GM23338 (cell line): Measurements from ENCODE around the gene FTO. TPM values are rescaled to one million over a fixed set of nuclear protein-coding genes. Genes with fewer than 3 reads are reported as not detected.

Experiments
- ATAC-seq: fragments of 200-7000 bp; cut with Tn5 transposase; 3 replicates; pipeline ENCODE4 v1.9.1; 2020
- DNase-seq: peaks from one replicate; pipeline ENCODE4 v3.0.0-alpha.2; 2015; ENCODE audit warnings: low spot score
- H2AFZ ChIP-seq: fragments of 200-600 bp; sonication (generic); 2 replicates; pipeline ENCODE4 v1.8.0; 2016; ENCODE audit warnings: antibody characterized with exemption, mild to moderate bottlenecking, moderate library complexity
- H3F3A ChIP-seq: fragments of 200-600 bp; sonication (generic); replicated peaks from 2 replicates; pipeline ENCODE4 v1.8.0; 2017; ENCODE audit warnings: antibody characterized with exemption, mixed run types, low read depth
- H3K27ac ChIP-seq: fragments of 200-600 bp; sonication (generic); 2 replicates; pipeline ENCODE4 v1.6.1; 2016; ENCODE audit warnings: low read depth
- H3K27me3 ChIP-seq: fragments of 200-600 bp; sonication (generic); 2 replicates; pipeline ENCODE4 v1.8.0; 2016; ENCODE audit warnings: mild to moderate bottlenecking, mixed run types, moderate library complexity; ENCODE audit not compliant: insufficient read depth
- H3K36me3 ChIP-seq: fragments of 200-600 bp; sonication (generic); 2 replicates; pipeline ENCODE4 v1.8.0; 2016; ENCODE audit warnings: mild to moderate bottlenecking; ENCODE audit not compliant: insufficient read depth
- H3K4me1 ChIP-seq: fragments of 200-600 bp; sonication (generic); 2 replicates; pipeline ENCODE4 v1.8.0; 2016; ENCODE audit warnings: mild to moderate bottlenecking, moderate library complexity; ENCODE audit not compliant: insufficient read depth
- H3K4me2 ChIP-seq: fragments of 200-600 bp; sonication (generic); 2 replicates; pipeline ENCODE4 v1.7.1; 2017; ENCODE audit warnings: mixed run types
- H3K4me3 ChIP-seq: fragments of 200-600 bp; sonication (generic); 2 replicates; pipeline ENCODE4 v1.6.1; 2016; ENCODE audit warnings: mixed run types
- H3K79me2 ChIP-seq: fragments of 200-600 bp; sonication (generic); replicated peaks from 2 replicates; pipeline ENCODE4 v1.8.0; 2017; ENCODE audit warnings: mild to moderate bottlenecking; ENCODE audit not compliant: insufficient read depth
- H3K9me2 ChIP-seq: fragments of 200-600 bp; sonication (generic); 2 replicates; pipeline ENCODE4 v1.8.0; 2017; ENCODE audit not compliant: insufficient read depth
- H4K20me1 ChIP-seq: fragments of 200-600 bp; sonication (generic); replicated peaks from 2 replicates; pipeline ENCODE4 v1.8.0; 2017; ENCODE audit warnings: mild to moderate bottlenecking; ENCODE audit not compliant: insufficient read depth
- H3K27ac Mint-ChIP-seq: 2 replicates; pipeline ENCODE4 v1.8.0; 2020; ENCODE audit warnings: inconsistent platforms, mild to moderate bottlenecking, moderate library complexity, mixed read lengths
- H3K27me3 Mint-ChIP-seq: 3 replicates; pipeline ENCODE4 v1.8.0; 2022; ENCODE audit warnings: low read depth, mild to moderate bottlenecking, moderate library complexity, mixed read lengths, inconsistent platforms; ENCODE audit not compliant: insufficient read depth, poor library complexity
- H3K36me3 Mint-ChIP-seq: 3 replicates; pipeline ENCODE4 v1.8.0; 2021; ENCODE audit warnings: low read depth, mild to moderate bottlenecking, inconsistent platforms, moderate library complexity, mixed read lengths
- H3K4me1 Mint-ChIP-seq: 3 replicates; pipeline ENCODE4 v1.8.0; 2020; ENCODE audit warnings: mild to moderate bottlenecking, inconsistent platforms, mixed read lengths
- H3K4me3 Mint-ChIP-seq: 3 replicates; pipeline ENCODE4 v1.8.0; 2021; ENCODE audit warnings: moderate library complexity, mild to moderate bottlenecking, inconsistent platforms, mixed read lengths
- H3K9me3 Mint-ChIP-seq: 3 replicates; pipeline ENCODE4 v1.8.0; 2020; ENCODE audit warnings: moderate library complexity, mild to moderate bottlenecking, inconsistent platforms, mixed read lengths
- CREB1 ChIP-seq: fragments of 250-450 bp; sonication (Bioruptor Pico); IDR thresholded peaks from 2 replicates; pipeline ENCODE4 v1.5.0; 2020; ENCODE audit warnings: low read depth, mild to moderate bottlenecking, moderate library complexity
- EZH2 ChIP-seq: fragments of 200-600 bp; sonication (generic); IDR thresholded peaks from one replicate; pipeline ENCODE4 v1.8.0; 2017; ENCODE audit warnings: antibody characterized with exemption, mild to moderate bottlenecking, low read depth; ENCODE audit not compliant: unreplicated experiment
- EZH2phosphoT487 ChIP-seq: fragments of 200-600 bp; sonication (generic); IDR thresholded peaks from one replicate; pipeline ENCODE4 v1.8.1; 2018; ENCODE audit warnings: antibody characterized with exemption; ENCODE audit not compliant: unreplicated experiment
- JUNB ChIP-seq: IDR thresholded peaks from one replicate; pipeline ENCODE4 v1.6.1; 2016; ENCODE audit warnings: antibody characterized with exemption; ENCODE audit not compliant: unreplicated experiment
- NANOG ChIP-seq: IDR thresholded peaks from 2 replicates; pipeline ENCODE4 v1.6.1; 2016; ENCODE audit warnings: antibody characterized with exemption, borderline replicate concordance
- POLR2AphosphoS5 ChIP-seq: IDR thresholded peaks from 2 replicates; pipeline ENCODE4 v1.6.1; 2016; ENCODE audit warnings: antibody characterized with exemption, low read depth
- STAT1 ChIP-seq: IDR thresholded peaks from one replicate; pipeline ENCODE4 v1.6.1; 2016; ENCODE audit warnings: antibody characterized with exemption; ENCODE audit not compliant: unreplicated experiment
- ZNF114 ChIP-seq: fragments of 250-450 bp; sonication (Bioruptor Pico); IDR thresholded peaks from 2 replicates; pipeline ENCODE4 v1.5.0; 2020; ENCODE audit warnings: mild to moderate bottlenecking, moderate library complexity
- ZNF331 ChIP-seq: fragments of 250-450 bp; sonication (Bioruptor Pico); IDR thresholded peaks from 2 replicates; pipeline ENCODE4 v1.5.0; 2020; ENCODE audit warnings: low read depth, mild to moderate bottlenecking, moderate library complexity
- polyA plus RNA-seq: library from polyadenylated mRNA; unstranded; fragments of >200 nt; fragmentation: Nextera tagmentation; extraction: Ambion mirVana; gene quantifications from 2 replicates; pipeline ENCODE4 v1.2.1, GENCODE V29; 2016
- total RNA-seq: library from RNA; depleted of rRNA; stranded (reverse); fragments of >200 nt; shearing (Covaris generic); gene quantifications from 2 replicates; pipeline ENCODE4 v1.2.3, GENCODE V29; 2014
- TF ChIP-seq, protein P1 (sequence below): IDR thresholded peaks from 2 replicates; pipeline ENCODE4 v1.6.1; 2016; ENCODE audit warnings: antibody characterized with exemption
- TF ChIP-seq, protein P2 (sequence below): IDR thresholded peaks from one replicate; pipeline ENCODE4 v1.6.1; 2018; ENCODE audit warnings: antibody characterized with exemption; ENCODE audit not compliant: unreplicated experiment

The FTO gene
- total and polyA plus RNA-seq, 2 experiments from 2014 or later: 17.7 to 69.6 TPM

DNA sequence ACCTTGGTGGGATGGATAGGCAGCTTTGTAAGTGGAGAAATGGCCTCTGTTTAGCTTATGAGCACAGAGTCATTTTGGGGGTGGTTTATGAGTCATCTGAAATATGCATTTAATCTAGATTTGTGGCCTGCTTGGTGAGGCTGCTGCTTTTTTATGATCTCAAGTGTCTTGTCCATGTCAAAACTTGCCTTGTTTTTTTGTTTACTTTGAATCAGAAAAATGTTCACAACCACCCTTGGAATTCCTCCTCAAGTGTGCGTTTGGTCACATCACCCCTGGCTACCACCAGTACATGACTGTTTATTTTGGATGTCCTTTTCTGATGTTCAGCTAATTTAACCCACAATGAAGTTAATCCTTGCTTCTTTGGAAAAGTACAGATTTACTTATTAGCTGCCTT, 64.6 kb downstream of the FTO start:
- Mint-ChIP-seq H3K27ac (no peak overlapping the region), H3K4me3 (no peak overlapping the region), H3K36me3 (no peaks in the 10 kb centered on the region), H3K9me3 (no peaks in the 10 kb centered on the region), H3K27me3 (no peaks in the 10 kb centered on the region), H3K4me1 (peaks cover 3% of the 10 kb centered on the region; the same call in 2 of the 3 replicates)
- Histone ChIP-seq H3K9me2 (no peaks in the 10 kb centered on the region), H3F3A (no peaks in the 10 kb centered on the region), H3K4me1 (0 out of 2 replicates have a peak, but pooled peaks cover 4% of the 10 kb centered on the region), H3K4me3 (no peak overlapping the region), H3K4me2 (no peak overlapping the region), H4K20me1 (no peaks in the 10 kb centered on the region), H3K27ac (no peak overlapping the region), H3K27me3 (no peaks in the 10 kb centered on the region), H3K36me3 (no peaks in the 10 kb centered on the region), H2AFZ (no peak overlapping the region), H3K79me2 (peaks cover 8% of the 10 kb centered on the region)
- DNase-seq (no peak), ATAC-seq (no peak)
- TF ChIP-seq, protein P1, sequence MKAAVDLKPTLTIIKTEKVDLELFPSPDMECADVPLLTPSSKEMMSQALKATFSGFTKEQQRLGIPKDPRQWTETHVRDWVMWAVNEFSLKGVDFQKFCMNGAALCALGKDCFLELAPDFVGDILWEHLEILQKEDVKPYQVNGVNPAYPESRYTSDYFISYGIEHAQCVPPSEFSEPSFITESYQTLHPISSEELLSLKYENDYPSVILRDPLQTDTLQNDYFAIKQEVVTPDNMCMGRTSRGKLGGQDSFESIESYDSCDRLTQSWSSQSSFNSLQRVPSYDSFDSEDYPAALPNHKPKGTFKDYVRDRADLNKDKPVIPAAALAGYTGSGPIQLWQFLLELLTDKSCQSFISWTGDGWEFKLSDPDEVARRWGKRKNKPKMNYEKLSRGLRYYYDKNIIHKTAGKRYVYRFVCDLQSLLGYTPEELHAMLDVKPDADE: no peak
- no peak for TF ChIP-seq EZH2phosphoT487
- no peak for TF ChIP-seq JUNB
- TF ChIP-seq ZNF331 (CRISPR knock-in tag): no peak
- no peak for TF ChIP-seq EZH2
- TF ChIP-seq ZNF114 (CRISPR knock-in tag): no peak
- TF ChIP-seq NANOG: no peak
- no peak for TF ChIP-seq POLR2AphosphoS5
- TF ChIP-seq CREB1 (CRISPR knock-in tag): no peak
- no peak for TF ChIP-seq STAT1

DNA sequence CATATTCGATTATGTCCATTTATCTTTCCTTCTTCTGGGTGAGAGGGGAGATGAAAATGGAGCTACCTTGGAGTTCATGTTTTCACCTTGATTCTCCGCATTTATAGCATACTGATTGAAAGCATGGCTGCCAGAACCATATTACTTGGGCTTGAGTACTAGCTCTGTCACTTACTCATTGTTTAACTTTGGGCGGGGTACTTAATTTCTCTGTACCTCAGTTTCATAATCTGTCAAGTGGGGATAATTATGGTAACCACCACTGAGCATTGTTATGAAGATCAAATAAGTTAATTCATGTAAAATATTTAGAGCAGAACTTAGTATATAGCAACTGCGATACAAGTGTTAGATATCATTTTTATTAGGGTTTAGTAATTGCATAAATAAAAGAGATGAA, 65.2 kb downstream of the FTO start:
- Mint-ChIP-seq H3K4me1 (peaks cover 3% of the 10 kb centered on the region; the same call in 2 of the 3 replicates), H3K4me3 (no peak overlapping the region), H3K36me3 (no peaks in the 10 kb centered on the region), H3K27ac (no peak overlapping the region), H3K27me3 (no peaks in the 10 kb centered on the region), H3K9me3 (no peaks in the 10 kb centered on the region)
- DNase-seq (no peak), ATAC-seq (no peak)
- H2AFZ ChIP-seq: no peak overlapping the region
- no peaks in the 10 kb centered on the region for H3F3A ChIP-seq
- H4K20me1 ChIP-seq: no peaks in the 10 kb centered on the region
- 0 out of 2 replicates have a peak, but pooled peaks cover 4% of the 10 kb centered on the region for H3K4me1 ChIP-seq
- no peaks in the 10 kb centered on the region for H3K9me2 ChIP-seq
- H3K27ac ChIP-seq: no peak overlapping the region
- H3K36me3 ChIP-seq: no peaks in the 10 kb centered on the region
- H3K79me2 ChIP-seq: peaks cover 8% of the 10 kb centered on the region
- no peak overlapping the region for H3K4me3 ChIP-seq
- no peak overlapping the region for H3K4me2 ChIP-seq
- H3K27me3 ChIP-seq: no peaks in the 10 kb centered on the region
- TF ChIP-seq JUNB (no peak), POLR2AphosphoS5 (no peak), EZH2phosphoT487 (no peak), CREB1 (CRISPR knock-in tag) (no peak), STAT1 (no peak), EZH2 (no peak), ZNF331 (CRISPR knock-in tag) (no peak), NANOG (no peak), ZNF114 (CRISPR knock-in tag) (no peak)
- TF ChIP-seq, protein P2, sequence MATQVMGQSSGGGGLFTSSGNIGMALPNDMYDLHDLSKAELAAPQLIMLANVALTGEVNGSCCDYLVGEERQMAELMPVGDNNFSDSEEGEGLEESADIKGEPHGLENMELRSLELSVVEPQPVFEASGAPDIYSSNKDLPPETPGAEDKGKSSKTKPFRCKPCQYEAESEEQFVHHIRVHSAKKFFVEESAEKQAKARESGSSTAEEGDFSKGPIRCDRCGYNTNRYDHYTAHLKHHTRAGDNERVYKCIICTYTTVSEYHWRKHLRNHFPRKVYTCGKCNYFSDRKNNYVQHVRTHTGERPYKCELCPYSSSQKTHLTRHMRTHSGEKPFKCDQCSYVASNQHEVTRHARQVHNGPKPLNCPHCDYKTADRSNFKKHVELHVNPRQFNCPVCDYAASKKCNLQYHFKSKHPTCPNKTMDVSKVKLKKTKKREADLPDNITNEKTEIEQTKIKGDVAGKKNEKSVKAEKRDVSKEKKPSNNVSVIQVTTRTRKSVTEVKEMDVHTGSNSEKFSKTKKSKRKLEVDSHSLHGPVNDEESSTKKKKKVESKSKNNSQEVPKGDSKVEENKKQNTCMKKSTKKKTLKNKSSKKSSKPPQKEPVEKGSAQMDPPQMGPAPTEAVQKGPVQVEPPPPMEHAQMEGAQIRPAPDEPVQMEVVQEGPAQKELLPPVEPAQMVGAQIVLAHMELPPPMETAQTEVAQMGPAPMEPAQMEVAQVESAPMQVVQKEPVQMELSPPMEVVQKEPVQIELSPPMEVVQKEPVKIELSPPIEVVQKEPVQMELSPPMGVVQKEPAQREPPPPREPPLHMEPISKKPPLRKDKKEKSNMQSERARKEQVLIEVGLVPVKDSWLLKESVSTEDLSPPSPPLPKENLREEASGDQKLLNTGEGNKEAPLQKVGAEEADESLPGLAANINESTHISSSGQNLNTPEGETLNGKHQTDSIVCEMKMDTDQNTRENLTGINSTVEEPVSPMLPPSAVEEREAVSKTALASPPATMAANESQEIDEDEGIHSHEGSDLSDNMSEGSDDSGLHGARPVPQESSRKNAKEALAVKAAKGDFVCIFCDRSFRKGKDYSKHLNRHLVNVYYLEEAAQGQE: no peak
- TF ChIP-seq, protein P1: no peak
